HUDEP-2 (cell line): Measurements from ENCODE around the gene SWSAP1.
"Not testable (repeated sequence)": the region's sequence is repeated elsewhere in the genome, so short reads cannot be mapped to it uniquely, and the experiment has no call there.

Experiments
- DNase-seq, 76 experiments: peaks; one replicate each; lab custom pipeline; 2025; ENCODE audit not compliant: unreplicated experiment in 76 of 76; lab: John Stamatoyannopoulos, UW

The SWSAP1 gene

GRCh38 chr19:11374433-11375142 is at the start of gene SWSAP1:
Gene SWSAP1 (plus strand): TSS chr19:11374666. CDS start chr19:11374681, 15 bp downstream.
- peak; percentile 93 to 100 (median 99) for DNase-seq

DNA sequence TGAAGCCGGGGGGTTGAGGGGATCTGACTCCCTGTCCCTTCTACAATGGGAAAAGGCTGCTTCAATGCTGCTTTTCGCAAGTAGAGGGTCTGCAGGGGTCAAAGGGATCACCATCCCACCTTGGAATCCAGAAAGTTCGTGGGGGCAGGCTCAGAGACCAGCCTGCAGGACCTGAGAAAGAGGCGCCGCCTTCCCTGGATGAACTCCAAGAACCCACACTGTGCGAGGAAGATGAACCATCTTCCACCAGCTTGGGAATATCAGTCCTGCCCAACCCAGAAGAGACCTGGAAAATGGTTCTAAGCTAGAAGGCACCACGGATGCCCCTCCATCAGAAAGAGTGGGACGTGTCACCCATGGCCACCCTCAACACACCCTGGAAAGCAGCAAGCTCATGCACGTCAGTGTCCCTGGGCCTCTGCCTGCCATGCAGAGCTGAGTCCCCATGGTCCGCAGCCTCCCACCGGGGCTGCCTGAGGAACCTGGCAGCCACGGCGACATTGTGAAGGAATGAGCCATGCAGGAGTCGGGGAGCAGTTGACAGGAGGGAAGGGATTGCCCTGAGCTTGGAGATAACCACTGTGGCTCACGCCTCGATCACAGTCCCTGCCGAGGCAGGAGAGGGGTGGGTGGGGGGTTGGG is 49.6 kb upstream of the SWSAP1 start:
- no peak for DNase-seq

DNA sequence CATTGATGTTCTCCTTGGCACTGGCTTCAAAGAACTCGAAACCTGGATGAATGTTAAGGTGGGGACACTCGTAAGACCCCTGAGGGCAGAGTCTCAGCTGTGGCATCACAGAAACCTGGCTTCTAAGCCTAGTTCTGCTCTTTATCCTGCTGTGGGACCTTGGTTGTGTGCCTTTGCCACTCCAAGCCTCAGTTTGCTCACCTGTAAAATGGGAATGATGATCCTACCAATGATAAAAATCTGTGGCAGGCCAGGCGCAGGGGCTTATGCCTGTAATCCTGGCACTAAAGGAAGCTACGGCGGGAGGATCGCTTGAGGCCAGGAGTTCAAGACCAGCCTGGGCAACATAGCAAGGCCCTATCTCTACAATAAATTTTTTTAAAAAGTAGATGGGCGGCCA is 48.9 kb upstream of the SWSAP1 start:
- no peak for DNase-seq

DNA sequence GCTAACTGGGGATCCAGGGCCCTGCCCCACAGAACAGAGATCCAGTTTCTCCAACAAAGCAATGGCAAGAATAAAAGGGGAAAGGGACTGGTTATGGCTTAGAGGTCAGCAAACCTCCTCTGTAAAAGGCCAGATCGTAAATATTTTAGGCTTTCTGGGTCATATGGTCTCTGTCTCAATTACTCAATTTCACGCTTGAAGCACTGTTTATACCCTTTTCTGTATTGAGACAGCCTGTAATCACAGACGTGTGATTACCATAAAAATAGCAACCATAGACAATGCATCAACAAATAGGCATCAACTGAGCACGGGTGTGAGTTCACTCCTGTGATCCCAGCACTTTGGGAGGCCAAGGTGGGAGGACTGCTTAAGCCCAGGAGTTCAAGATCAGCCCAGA is 44.3 kb upstream of the SWSAP1 start:
- DNase-seq, result no peak

- DNase-seq, result no peak
These were observed 43.0 kb upstream of the SWSAP1 start for GRCh38 chr19:11331502-11331901.

GRCh38 chr19:11332822-11333221 is 41.6 kb upstream of the SWSAP1 start:
- DNase-seq, result no peak

GRCh38 chr19:11333838-11334237 is 40.6 kb upstream of the SWSAP1 start:
- not testable (repeated sequence) for DNase-seq

DNA sequence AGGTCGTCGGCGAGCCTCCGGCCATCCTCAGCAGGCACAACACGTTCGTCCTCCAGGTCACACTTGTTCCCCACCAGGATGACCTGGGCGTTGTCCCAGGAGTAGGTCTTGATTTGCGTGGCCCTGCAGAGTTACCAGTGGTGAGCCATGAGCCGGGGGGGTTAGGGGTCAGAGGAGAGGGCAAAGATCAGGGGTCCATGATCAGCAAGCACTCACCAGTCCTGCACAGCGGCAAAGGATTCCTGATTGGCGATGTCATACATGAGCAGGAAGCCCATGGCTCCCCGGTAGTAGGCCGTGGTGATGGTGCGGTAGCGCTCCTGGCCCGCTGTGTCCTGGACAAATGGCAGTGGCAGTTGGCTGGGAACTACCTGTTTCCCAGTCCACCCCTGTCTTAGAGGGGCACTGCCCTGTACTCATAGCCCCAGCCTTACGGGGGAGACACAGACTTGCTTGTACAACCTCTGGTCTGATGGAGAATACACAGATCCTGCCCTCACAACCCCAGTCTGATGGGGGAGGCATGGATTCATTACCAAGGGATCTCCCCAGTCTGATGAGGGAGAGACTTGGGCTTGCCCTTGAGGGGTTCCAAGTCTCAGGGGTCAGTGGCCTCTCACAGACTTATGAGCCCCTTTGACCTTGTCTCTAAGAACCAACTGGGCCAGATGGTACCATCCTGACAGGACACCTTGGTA is 38.9 kb upstream of the SWSAP1 start:
- DNase-seq, result no peak

- DNase-seq, result no peak
These were observed 37.4 kb upstream of the SWSAP1 start for GRCh38 chr19:11337080-11337479.

GRCh38 chr19:11338121-11338520 is 36.3 kb upstream of the SWSAP1 start:
- DNase-seq, result no peak

DNA sequence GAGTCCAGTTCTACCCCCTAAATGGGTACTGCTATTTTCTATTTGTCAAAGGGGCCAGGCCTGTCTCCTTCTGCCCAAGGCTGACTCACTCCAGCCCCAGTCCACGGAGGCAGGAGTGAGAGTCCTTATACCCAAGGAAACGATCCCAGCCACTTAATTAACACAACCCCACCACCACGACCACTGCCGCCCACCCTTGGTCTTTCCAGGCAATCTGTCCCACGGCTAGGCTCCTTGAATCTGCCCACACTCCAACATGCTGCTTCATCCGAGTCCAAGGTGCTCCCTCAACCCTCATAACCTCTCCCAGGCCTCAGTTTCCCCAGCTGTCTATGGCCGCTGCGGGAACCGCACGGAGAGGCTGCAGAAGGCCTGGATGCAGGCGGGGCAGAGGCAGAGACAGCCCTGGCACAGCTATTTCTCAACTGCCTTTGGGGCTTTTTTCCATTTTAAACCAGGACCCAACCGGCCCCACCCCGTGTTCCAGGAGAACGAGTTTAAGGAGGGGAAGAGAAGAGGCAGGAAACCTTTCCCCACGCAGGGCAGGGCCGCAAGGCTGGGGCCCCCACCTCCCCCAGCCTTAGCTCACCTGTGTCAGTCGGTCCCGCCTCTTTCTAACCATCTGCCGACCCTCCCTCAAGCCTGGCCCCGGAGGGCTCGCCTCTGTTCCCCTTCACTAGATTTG is 35.8 kb upstream of the SWSAP1 start:
- DNase-seq, result peak in 1 of 76 experiments; percentile 8

- DNase-seq, result peak in 73 of 76 experiments; percentile 25 to 95 (median 82)
These were observed 35.0 kb upstream of the SWSAP1 start, which contains the start of gene RAB3D for GRCh38 chr19:11339254-11340098. Gene RAB3D (minus strand): TSS chr19:11339657. CDS start chr19:11337399, 2,258 bp downstream.

DNA sequence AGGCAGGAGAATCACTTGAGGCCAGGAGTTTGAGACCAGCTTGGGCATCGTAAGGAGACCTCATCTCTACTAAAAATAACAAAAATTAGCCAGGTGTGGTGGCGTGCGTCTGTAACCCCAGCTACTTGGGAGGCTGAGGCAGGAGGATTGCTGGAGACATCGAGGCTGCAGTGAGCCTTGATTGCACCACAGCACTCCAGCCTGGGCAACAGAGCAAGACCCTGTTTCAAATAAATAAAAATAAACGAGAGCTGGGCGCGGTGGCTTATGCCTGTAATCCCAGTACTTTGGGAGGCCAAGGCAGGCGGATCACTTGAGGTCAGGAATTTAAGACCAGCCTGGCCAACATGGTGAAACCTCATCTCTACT is 34.4 kb upstream of the SWSAP1 start:
- DNase-seq, result not testable (repeated sequence)

DNA sequence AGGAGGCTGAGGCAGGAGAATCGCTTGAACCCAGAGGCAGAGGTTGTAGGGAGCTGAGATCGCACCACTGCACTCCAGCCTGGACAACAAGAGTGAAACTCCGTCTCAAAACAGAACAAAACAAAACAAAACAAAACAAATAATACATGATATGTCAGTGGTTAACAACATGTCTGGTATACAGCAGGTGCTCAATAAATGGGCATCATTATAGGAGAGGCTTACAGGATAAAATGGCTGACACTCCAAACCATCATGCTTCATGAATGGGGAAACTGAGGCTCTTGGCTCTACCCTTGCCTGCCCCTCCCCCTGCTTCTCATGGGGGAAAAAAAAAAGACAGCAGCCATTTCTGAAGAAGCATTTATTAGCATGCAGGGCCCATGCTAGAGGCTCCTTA is 32.0 kb upstream of the SWSAP1 start:
- no peak for DNase-seq

- DNase-seq, result peak in 1 of 76 experiments; percentile 10
These were observed 29.2 kb upstream of the SWSAP1 start for GRCh38 chr19:11345122-11345803.

DNA sequence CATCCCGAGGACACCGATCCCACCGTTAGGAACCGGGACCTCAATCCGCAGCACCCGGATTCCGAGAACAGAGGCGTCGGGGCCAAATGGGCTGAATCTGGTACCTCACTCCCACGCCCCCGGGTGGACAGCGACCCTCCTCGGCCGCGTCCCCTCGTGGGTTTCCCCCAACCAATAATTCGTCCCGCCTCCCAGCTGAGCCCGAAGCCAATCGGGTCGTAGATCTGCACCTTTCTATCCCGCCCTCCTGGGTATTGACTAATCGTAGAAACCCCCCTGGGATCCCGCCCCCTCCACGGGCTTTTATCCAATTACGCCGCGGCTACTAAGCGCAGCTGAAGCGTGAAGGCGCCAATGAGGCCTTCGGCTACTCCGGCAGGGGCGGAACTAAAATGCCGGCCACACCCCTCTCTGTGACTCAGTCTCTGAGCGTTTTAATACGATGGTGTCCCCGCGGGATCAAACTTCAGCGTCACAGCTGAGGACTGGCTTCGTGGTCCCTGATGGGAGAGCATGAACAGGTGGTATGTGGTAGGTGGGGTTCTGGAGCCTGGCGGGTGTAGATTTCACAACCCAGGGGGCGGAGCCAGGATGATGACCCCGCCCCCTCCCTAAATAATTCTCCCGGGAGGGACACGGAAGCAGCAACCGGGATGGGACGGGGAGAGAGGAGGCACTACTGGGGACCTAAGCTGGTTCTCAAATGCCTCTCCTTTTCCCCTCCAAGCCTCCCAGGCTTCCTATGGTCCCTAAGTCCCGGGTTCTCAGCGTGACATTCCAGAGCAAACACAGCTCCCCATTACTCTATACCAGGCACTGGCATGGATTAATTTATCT is 28.1 kb upstream of the SWSAP1 start, which contains the start of the genes CCDC159 and TMEM205:
TSS of gene CCDC159 (plus strand) at position 416 of the 837 bp plus-strand sequence. CDS start at position 504, 88 bp downstream.
TSS of gene TMEM205 (minus strand) at position 165 of the 837 bp plus-strand sequence. CDS start 649 bp downstream, outside the sequence.
- DNase-seq, result peak in 75 of 76 experiments; percentile 76 to 100 (median 99)

- DNase-seq, result no peak
These were observed 26.9 kb upstream of the SWSAP1 start for GRCh38 chr19:11347546-11348039.

GRCh38 chr19:11349171-11349570 is 25.3 kb upstream of the SWSAP1 start:
- DNase-seq, result no peak
